HG02884 (cell line): ENCODE results near the gene AIG1.
"Not testable (repeated sequence)": the region's sequence is repeated elsewhere in the genome, so short reads cannot be mapped to it uniquely, and the experiment has no call there.

Source experiments
- ATAC-seq: cut with Tn5 transposase; IDR thresholded peaks from one replicate; pipeline ENCODE4 v1.9.1; 2021; ENCODE audit warnings: mild to moderate bottlenecking, moderate library complexity; ENCODE audit not compliant: unreplicated experiment

Gene AIG1

GRCh38 chr6:143060806-143061596 is at the start of gene AIG1:
AIG1 (plus strand) TSS chr6:143060889; CDS start chr6:143060926, 37 bp downstream.
- peak; percentile 55 for ATAC-seq

- peak; percentile 46 for ATAC-seq
These were observed 45.9 kb upstream of the AIG1 start for GRCh38 chr6:143014764-143015163.

GRCh38 chr6:143015300-143015706 is 45.4 kb upstream of the AIG1 start:
- peak; percentile 53 for ATAC-seq

GRCh38 chr6:143018955-143019354 is 41.7 kb upstream of the AIG1 start:
- ATAC-seq = no peak

GRCh38 chr6:143020862-143021261 is 39.8 kb upstream of the AIG1 start:
- not testable (repeated sequence) for ATAC-seq

GRCh38 chr6:143021543-143021942 is 39.1 kb upstream of the AIG1 start:
- ATAC-seq = no peak

- no peak for ATAC-seq
These were observed 38.1 kb upstream of the AIG1 start for GRCh38 chr6:143022587-143022986.

GRCh38 chr6:143023695-143024094 is 37.0 kb upstream of the AIG1 start:
- ATAC-seq = no peak

- ATAC-seq = no peak
These were observed 35.7 kb upstream of the AIG1 start for GRCh38 chr6:143024977-143025376.

- no peak for ATAC-seq
These were observed 33.8 kb upstream of the AIG1 start for GRCh38 chr6:143026696-143027449.

- ATAC-seq = no peak
These were observed 25.9 kb upstream of the AIG1 start for GRCh38 chr6:143034689-143035334.

GRCh38 chr6:143037470-143037869 is 23.2 kb upstream of the AIG1 start:
- ATAC-seq = no peak

GRCh38 chr6:143038833-143039232 is 21.9 kb upstream of the AIG1 start:
- no peak for ATAC-seq

- no peak for ATAC-seq
These were observed 21.1 kb upstream of the AIG1 start for GRCh38 chr6:143039548-143039947.

GRCh38 chr6:143040018-143040417 is 20.7 kb upstream of the AIG1 start:
- no peak for ATAC-seq

- not testable (repeated sequence) for ATAC-seq
These were observed 16.3 kb upstream of the AIG1 start for GRCh38 chr6:143044345-143044744.

- ATAC-seq = no peak
These were observed 11.1 kb upstream of the AIG1 start for GRCh38 chr6:143049611-143050010.

GRCh38 chr6:143050509-143050908 is 10.2 kb upstream of the AIG1 start:
- ATAC-seq = no peak

GRCh38 chr6:143052282-143052681 is 8.4 kb upstream of the AIG1 start:
- ATAC-seq = no peak

GRCh38 chr6:143053856-143054255 is 6.8 kb upstream of the AIG1 start:
- ATAC-seq = no peak

- no peak for ATAC-seq
These were observed 6.4 kb upstream of the AIG1 start for GRCh38 chr6:143054329-143054728.

- ATAC-seq = no peak
These were observed 5.5 kb upstream of the AIG1 start for GRCh38 chr6:143055213-143055612.
